Stimulated activated CD4-positive, alpha-beta T cell treated with anti-CD3 and anti-CD28 coated beads, Interleukin-15, amount 100 ng/mL, for 48 hours (primary cell): ENCODE data around the gene EME2.
A peak's percentile ranks its signal among the peaks of the same experiment; 100 is the strongest.
"Not testable (repeated sequence)": the region's sequence is repeated elsewhere in the genome, so short reads cannot be mapped to it uniquely, and the experiment has no call there.

Source experiments
- DNase-seq, 2 donors: peaks; one replicate each; pipeline ENCODE4 v3.0.0-alpha.2; 2020; ENCODE audit warnings: low read depth in 2 of 2

Gene EME2

DNA sequence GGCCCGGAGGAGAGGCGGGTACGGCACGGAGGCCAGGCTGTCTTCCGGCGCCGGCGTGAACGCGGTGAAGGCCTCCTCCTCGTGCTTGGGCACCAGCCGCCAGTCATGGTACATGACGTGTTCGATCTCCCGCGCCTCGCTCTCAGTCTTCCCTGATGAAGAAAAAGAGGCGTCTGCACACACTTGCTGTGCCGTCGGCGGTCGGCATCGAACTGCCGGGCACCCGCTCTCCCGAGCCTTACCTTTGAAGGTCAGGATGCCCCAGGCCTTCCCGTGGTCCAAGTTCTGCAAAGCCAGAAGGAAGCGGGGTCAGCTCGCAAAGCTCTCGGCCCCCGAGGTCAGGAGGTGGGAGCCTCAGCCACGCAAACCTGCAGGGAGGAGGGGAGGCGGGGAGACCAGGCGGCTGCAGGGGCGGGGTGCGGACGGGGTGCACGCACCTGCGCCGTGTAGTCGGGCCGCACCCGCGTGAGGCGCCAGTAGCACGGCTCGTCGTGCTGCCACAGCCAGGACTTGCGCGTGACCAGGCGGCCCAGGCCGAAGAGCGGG lies at the start of gene EME2:
TSS of gene EME2 (plus strand) at position 449 of the 546 bp plus-strand sequence. CDS start 418 bp downstream, outside the sequence.
- DNase-seq, result peak; percentile 52 to 58

DNA sequence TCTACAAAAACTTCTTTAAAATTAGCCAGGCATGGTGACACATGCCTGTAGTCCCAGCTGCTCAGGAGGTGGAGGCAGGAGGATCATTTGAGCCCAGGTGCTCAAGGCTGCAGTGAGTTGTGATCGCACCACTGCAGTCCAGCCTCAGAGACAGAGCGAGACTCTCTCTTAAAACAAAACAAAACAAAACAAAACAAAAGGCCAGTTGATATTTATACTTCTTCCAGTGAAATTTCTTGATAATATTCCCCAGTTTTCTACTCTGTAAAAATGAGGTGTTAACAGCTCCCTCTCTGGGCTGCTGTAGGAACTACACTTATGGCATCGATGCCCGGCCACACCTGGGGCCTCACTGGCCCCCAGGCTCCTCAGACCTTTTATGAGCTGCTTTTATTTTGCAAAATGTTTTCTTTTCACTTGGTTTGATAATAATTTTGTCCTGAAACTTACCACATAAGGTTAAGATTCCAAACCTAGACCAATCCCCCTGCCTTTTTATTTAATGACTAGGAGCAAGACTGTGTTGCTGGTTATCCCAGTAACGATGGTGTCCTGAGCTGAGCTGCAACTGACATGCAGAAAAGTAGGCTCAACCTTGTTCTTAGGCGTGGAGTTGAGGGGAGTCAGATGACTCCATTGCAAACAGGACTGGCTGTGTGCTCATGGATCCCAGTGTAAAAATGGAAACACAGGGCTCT lies 49.0 kb upstream of the EME2 start:
- DNase-seq, result peak in 1 of 2 donors; percentile 28

DNA sequence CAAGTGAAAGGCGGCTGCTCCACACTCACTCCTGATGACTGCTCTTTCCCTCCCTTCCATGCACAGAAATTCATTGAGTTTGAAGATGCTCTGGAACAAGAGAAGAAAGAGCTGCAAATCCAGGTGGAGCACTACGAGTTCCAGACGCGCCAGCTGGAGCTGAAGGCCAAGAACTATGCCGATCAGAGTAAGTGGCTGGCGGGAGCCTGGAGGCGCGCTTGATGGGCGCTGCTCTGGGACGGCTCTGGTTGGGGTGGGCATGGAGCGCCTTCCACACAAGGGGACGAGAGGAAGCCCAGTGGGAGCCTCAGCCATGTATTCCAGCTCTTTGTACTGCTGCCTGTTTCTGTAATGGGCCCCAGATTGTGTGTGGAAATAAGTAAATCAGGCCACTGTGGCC lies 48.1 kb upstream of the EME2 start:
- DNase-seq, result no peak

GRCh38 chr16:1726661-1727502 lies 45.7 kb upstream of the EME2 start:
- DNase-seq, result no peak

- no peak for DNase-seq
Observed at GRCh38 chr16:1727651-1728624, 44.7 kb upstream of the EME2 start.

GRCh38 chr16:1729026-1729425 lies 43.6 kb upstream of the EME2 start:
- no peak for DNase-seq

DNA sequence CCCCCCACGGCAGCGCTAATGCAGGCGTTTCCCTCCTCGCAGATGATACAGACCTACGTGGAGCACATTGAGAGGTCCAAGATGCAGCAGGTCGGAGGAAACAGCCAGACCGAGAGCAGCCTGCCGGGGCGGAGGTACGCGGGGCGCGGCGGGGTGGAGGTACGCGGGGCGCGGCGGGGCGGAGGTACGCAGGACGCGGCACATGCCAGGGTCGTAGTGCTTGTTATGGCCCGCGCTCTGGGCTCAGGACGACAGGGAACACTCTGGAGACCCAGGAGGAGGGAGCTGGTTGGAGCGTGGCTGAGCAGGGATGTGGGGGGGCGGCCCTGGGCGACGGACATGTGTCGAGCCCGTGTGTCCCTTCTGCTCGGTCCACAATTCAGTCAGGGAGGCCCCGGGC lies 43.2 kb upstream of the EME2 start:
- no peak for DNase-seq

DNA sequence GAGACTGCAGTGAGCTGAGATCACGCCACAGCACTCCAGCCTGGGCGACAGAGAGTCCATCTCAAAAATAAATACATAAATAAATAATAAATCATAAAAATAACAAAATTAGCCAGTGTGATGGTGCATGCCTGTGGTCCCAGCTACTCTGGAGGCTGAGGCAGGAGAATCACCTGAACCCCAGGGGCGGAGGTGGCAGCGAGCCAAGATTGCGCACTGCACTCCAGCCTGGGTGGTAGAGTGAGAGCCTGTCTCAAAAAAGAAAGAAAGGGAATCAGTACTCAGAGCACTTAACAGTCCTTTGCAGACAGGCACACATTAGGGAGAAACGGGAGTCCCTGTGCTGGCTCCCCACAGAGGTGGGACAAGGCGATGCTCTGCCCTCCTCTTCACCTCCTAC lies 41.5 kb upstream of the EME2 start:
- no peak for DNase-seq

GRCh38 chr16:1731603-1732002 lies 41.0 kb upstream of the EME2 start:
- DNase-seq, result no peak

- DNase-seq, result no peak
Observed at GRCh38 chr16:1732071-1732470, 40.5 kb upstream of the EME2 start.

DNA sequence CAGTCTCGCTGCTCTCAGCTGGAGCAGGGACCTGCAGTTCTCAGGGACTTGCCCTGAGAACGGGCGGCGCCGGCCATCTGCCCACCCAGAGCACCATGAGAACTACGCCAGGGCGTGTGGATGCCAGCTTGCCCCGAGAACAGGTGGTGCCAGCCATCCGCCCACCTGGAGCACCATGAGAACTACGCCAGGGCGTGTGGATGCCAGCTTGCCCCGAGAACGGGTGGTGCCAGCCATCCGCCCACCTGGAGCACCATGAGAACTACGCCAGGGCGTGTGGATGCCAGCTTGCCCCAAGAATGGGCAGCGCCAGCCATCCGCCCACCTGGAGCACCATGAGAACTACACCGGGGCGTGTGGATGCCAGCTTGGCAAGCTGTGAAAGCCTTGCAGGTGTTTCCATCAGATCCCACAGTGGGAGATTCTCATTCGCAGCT lies 40.0 kb upstream of the EME2 start:
- DNase-seq, result not testable (repeated sequence)

DNA sequence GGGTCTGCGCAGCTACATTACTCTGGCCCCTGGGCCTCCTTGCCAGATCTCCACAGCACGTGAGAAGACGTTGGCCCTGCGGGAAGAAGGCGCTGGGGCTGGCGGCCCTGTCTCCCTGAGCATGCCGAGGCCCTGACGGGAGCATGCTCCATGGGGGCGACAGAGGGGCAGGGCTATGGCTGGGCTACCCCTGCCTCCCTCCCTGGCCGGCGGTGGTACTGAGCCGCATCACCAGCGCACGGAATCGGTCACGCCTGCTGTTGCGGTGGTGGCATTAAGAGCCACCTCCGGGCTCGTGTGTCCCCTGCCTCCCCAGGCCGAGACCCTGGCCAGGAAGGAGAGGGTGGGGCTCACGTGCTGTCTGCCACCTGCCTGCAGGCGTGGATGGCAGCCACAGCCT lies 38.5 kb upstream of the EME2 start:
- no peak for DNase-seq

GRCh38 chr16:1734816-1735215 lies 37.8 kb upstream of the EME2 start:
- DNase-seq, result no peak

DNA sequence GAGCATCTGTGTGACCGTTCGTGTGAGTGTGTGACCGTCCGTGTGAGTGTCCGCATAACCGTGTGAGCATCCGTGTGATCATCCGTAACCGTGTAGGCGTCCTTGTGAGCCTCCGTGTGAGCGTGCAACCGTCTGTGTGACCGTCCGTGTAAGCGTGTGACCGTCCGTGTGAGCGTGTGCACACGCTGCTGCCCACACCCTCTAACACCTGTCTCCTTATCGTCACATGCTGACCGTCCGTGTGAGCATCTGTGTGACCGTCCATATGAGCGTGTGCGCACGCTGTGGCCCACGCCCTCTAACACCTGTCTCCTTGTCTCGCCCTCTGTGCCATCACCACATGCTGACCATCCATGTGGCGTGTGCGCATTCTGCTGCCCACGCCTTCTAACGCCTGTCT lies 32.4 kb upstream of the EME2 start:
- DNase-seq, result no peak

DNA sequence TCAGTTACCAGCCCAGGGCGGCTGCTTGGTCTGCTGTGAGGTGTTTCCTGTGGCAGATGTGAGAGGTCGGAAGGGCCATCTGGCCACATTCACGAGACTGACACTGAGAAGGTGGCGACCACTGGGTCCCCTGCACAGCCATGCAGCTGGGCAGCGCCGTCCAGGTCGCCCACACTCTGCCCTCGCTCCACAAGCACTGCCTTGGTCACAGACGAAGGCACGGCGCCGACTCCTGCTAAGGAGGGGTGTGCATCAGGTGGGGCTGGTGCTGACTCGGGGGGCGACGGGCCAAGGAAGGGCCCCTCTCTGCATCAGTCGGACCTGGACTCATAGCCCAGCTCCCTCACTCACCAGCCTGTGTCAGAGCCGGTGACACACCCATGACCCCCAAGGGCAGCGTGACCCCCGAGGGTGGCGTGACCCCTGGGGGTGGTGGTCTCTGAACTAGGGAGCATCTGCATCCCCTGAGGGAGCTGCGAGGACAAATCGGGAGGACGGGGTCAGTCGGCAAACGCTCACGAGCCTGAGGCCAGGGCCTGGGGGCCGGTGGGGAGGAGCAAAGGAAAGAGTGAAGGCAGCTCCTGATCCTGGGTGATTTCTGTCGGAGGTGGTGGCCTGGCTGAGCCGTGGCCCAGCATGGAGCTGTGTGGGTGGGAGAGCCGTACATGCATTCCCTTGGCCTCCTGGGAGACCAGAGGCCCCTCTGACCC lies 31.7 kb upstream of the EME2 start:
- no peak for DNase-seq

DNA sequence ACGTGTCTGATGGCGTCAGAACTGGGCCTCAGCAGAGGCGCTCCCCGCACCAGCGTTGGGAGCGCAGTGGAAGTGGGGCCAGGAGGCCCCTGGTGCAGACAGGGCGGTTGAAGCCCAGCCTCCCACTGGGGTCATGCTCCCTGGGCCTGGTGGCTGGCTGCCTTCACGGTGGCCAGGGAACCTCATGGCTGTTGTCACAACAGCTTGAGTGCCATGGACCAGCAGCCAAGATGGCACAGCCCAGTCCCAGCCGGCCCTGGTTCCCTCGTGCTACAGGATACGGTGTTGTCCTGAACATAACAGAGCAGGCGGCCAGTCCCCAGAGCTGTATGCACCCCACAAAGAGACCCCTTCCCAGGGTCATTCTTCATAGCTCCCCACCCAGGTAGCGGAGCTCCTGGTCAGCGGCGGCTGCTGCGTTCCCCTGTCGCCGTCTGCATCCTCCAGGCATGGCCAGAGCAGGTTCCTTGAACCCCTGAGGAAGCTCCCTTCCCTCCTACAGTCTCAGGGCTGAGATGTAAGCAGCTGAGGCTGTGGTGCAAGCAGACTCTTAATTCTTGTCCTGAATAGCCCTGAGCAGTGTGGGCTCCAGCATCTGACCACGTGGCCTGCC lies 31.0 kb upstream of the EME2 start:
- DNase-seq, result no peak

DNA sequence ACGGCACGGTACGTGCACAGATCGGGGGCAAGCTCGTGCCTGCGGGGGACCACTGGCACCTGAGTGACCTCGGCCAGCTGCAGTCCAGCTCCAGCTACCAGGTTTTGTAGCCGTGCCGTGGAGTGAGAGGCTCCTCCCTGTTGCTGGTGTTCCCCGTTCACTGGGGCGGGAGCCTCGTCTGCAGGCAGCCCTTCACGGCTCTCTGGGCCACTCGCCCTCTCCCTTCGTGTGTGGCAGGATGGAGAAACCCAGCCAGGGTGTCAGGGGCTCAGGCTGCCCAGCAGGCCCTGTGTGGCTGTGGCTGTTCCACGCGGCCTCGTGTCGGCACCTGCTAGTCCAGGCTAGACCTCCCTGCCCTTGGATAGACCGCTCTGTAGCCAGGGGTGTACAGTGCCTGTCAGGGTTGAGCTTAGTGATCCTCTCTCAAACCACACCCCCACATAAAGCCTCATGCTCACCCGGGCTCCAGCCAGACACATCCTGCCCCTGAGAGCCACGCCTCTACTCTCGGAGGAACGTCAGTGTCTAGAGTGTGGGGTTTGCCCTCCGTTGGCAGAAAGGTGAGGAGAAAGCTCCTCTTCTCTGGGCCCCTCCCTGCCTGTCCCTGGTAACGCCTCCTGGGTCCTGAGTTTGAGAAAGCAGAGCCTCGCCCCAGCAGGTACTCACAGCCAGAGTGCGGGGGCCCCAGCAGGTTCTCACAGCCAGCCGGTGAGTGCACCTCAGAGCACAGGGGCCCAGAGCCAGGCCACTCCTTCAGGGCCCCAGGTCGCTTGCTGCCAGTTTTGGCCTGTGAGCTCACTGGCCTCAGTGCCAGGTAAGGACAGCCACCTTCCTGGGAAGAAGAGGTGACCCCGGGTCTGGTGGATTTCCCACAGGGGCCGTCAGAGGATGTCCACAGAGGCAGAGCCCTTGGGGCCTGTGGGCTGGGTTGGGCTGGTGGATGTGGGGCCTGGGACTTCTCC lies 29.0 kb upstream of the EME2 start:
- no peak for DNase-seq

DNA sequence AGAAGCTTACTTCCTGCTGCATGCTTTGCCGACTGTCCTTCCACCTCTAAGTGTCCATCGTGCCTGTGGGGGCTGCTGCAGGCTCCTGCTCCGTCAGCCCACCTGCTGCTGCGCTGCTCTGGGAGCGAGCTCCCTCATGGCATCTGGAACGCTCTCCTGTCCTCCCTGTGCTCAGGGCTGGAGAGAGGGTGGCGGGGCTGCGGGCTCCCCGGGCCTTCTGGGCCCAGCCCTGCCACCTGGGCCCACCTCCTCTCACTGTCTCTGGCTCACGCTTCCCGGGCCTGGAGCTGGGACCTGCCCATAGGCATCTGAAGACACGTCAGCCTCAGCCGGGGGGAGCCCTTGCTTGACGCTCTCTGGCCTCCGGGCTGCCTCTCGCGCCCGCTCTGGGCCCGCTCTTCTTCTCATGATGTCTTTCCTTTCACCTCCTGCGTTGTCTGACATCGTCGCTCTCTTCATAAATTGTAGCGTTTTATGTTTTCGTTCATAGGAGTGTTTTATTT lies 28.2 kb upstream of the EME2 start:
- no peak for DNase-seq
